Hepatocyte (in vitro differentiated cells): ENCODE results near the gene PSPN.

Experiments used
- CTCF ChIP-seq: fragments of 200-600 bp; sonication (generic); IDR thresholded peaks from 2 replicates; pipeline ENCODE4 v1.5.1; 2016; ENCODE audit warnings: antibody characterized with exemption, mild to moderate bottlenecking; ENCODE audit not compliant: poor library complexity
- EZH2 ChIP-seq: fragments of 200-600 bp; sonication (generic); IDR thresholded peaks from 2 replicates; pipeline ENCODE4 v1.6.1; 2016; ENCODE audit warnings: antibody characterized with exemption, mild to moderate bottlenecking, borderline replicate concordance
- EZH2phosphoT487 ChIP-seq: fragments of 200-600 bp; sonication (generic); IDR thresholded peaks from one replicate; pipeline ENCODE4 v1.6.1; 2018; ENCODE audit warnings: antibody characterized with exemption, mild to moderate bottlenecking, low read depth, moderate library complexity; ENCODE audit not compliant: unreplicated experiment, severe bottlenecking

- no peak for TF ChIP-seq CTCF
- no peak for TF ChIP-seq EZH2
- no peak for TF ChIP-seq EZH2phosphoT487
These were observed 42.3 kb downstream of the PSPN start, which contains the start of gene ACER1 for GRCh38 chr19:6333439-6333838.
